Naive B cell (primary cell): ENCODE results near the gene HHEX. TPM values are rescaled to one million over a fixed set of nuclear protein-coding genes. Genes with fewer than 3 reads are reported as not detected.

Experiments used
- ATAC-seq, 2 donors: fragments of 150-1000 bp; cut with Tn5 transposase; 2 replicates each; pipeline ENCODE4 v1.10.0; 2021; ENCODE audit warnings: low read depth in 2 of 2, mild to moderate bottlenecking in 2 of 2, moderate library complexity in 2 of 2
- DNase-seq: peaks from one replicate; pipeline ENCODE4 v3.0.0; 2022
- H3K27ac Mint-ChIP-seq, 6 donors: one replicate each; pipeline ENCODE4 v1.8.0; 2020 to 2022; ENCODE audit warnings: mild to moderate bottlenecking in 6 of 6, mixed read lengths in 6 of 6, moderate library complexity in 5 of 6, inconsistent platforms in 2 of 6
- H3K27me3 Mint-ChIP-seq, 3 donors: one replicate each; pipeline ENCODE4 v1.8.0; 2021 to 2022; ENCODE audit warnings: mixed read lengths in 3 of 3, mild to moderate bottlenecking in 1 of 3
- H3K36me3 Mint-ChIP-seq, 2 donors: one replicate each; pipeline ENCODE4 v1.8.0; 2020 to 2022; ENCODE audit warnings: mixed read lengths in 2 of 2, inconsistent platforms in 1 of 2, mild to moderate bottlenecking in 1 of 2
- H3K4me1 Mint-ChIP-seq, 3 donors: one replicate each; pipeline ENCODE4 v1.8.0; 2020 to 2022; ENCODE audit warnings: mixed read lengths in 3 of 3, inconsistent platforms in 1 of 3, mild to moderate bottlenecking in 1 of 3, moderate library complexity in 1 of 3
- H3K4me3 Mint-ChIP-seq, 8 donors: one replicate each; pipeline ENCODE4 v1.8.0; 2020 to 2022; ENCODE audit warnings: mild to moderate bottlenecking in 8 of 8, mixed read lengths in 8 of 8, moderate library complexity in 8 of 8, inconsistent platforms in 2 of 8
- H3K9me3 Mint-ChIP-seq, 7 donors: one replicate each; pipeline ENCODE4 v1.8.0; 2020 to 2022; ENCODE audit warnings: mixed read lengths in 7 of 7, mild to moderate bottlenecking in 5 of 7, inconsistent platforms in 2 of 7, moderate library complexity in 1 of 7
- polyA plus RNA-seq, 6 donors: library from polyadenylated mRNA; unstranded; fragments of 300-500 nt; fragmentation: Illumina TruSeq; gene quantifications; one replicate each; pipeline ENCODE4 v1.2.3, GENCODE V29; 2021; ENCODE audit warnings: low read depth in 6 of 6

Gene HHEX
- polyA plus RNA-seq, 6 donors from 2014 or later: 140 to 208 (median 160) TPM

- peak overlapping the region; percentile 89 to 97 (median 93) for H3K4me3 Mint-ChIP-seq
- H3K4me1 Mint-ChIP-seq: peaks cover 32 to 42% (median 41%) of the 10 kb centered on the region in 3 donors
- H3K36me3 Mint-ChIP-seq: peaks cover 13 to 36% of the 10 kb centered on the region in 2 donors
- ATAC-seq (no peak), DNase-seq (no peak)
- peaks cover 0 to 17% (median 5%) of the 10 kb centered on the region in 7 donors for H3K9me3 Mint-ChIP-seq
- peak overlapping the region in 5 of 6 donors; percentile 18 to 94 (median 91) for H3K27ac Mint-ChIP-seq
- no peaks in the 10 kb centered on the region for H3K27me3 Mint-ChIP-seq
Observed at GRCh38 chr10:92688573-92688926, 1.2 kb upstream of the HHEX start.

DNA sequence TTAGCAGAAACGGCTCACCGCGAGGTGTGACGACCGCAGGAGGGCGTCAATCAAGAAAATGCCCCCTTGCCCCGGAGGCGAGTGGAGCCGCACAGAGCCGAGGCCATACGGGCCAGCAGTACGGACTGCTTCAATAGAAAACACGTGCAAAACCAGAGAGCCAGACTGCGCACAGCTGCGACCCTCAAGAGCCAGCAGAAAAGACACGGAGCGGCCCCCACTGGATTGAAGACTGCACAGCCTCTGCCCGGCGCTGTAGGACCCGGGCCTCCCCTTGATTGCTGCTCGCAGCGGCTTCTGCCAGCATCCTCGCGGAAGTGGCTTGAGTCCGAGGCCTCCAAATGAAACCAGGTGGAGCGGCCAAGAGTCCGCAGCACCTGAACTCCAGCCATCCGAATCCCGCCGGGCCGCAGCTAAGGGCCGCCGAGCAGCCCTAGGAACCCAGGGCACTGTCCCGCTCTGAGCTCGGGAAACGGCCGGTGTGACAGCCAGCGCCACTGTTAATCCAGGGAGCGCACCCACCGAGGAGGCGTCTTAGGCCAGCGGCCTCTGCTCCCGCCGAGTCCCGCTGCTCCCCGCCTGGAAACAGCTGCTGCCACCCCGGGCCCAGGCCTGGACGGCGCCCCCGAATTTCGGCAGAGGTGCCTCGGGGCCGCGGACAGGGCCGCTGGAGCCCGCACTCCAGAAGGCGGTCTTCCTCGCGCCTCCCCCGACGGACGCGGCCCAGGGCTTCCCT, 660 bp upstream of the HHEX start:
- H3K27ac Mint-ChIP-seq: peak overlapping the region; percentile 27 to 94 (median 90)
- peaks cover 33 to 45% (median 45%) of the 10 kb centered on the region in 3 donors for H3K4me1 Mint-ChIP-seq
- H3K4me3 Mint-ChIP-seq: peak overlapping the region; percentile 89 to 97 (median 93)
- DNase-seq (no peak), ATAC-seq (peak; percentile 5 to 8)
- no peaks in the 10 kb centered on the region for H3K27me3 Mint-ChIP-seq
- H3K9me3 Mint-ChIP-seq: peaks cover 0 to 17% (median 5%) of the 10 kb centered on the region in 7 donors
- H3K36me3 Mint-ChIP-seq: peaks cover 15 to 37% of the 10 kb centered on the region in 2 donors

DNA sequence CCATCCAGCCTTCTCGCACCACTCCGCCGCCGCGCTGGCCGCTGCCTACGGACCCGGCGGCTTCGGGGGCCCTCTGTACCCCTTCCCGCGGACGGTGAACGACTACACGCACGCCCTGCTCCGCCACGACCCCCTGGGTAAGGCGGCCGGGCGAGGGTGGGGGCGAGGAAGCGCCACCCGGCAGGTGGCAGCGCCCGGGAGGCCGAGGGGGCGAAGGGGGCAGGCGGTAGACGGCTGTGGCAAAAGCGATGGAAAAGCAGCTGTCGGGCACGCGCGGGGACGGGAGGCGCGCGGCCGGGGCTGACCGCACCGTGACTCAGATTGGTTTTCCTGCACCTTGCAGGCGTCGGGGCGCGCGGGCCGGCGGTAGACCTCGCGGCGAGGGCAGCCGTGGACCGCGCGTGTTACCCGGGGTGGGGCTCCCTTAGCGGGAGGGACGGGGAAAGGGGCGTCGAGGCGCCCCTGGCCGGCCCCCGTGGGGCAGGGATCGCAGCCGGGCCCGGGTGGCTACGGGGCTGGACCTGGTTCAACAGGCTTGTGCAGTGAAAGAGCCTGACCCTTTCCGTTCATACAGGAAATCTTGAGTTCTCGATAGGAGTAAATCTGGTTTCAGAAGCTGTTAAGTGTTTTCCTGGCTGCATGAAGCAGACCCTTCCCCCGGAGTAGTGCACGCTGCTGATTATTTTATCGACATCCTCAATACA, 608 bp downstream of the HHEX start:
- Mint-ChIP-seq H3K4me3 (peak overlapping the region; percentile 89 to 99 (median 98)), H3K27ac (peak overlapping the region; percentile 95 to 100 (median 99)), H3K27me3 (no peaks in the 10 kb centered on the region), H3K9me3 (peaks cover 0 to 9% (median 4%) of the 10 kb centered on the region in 7 donors), H3K4me1 (peaks cover 39 to 53% (median 50%) of the 10 kb centered on the region in 3 donors), H3K36me3 (peaks cover 20 to 32% of the 10 kb centered on the region in 2 donors)
- peak; percentile 69 for DNase-seq
- ATAC-seq: peak; percentile 18 to 20

DNA sequence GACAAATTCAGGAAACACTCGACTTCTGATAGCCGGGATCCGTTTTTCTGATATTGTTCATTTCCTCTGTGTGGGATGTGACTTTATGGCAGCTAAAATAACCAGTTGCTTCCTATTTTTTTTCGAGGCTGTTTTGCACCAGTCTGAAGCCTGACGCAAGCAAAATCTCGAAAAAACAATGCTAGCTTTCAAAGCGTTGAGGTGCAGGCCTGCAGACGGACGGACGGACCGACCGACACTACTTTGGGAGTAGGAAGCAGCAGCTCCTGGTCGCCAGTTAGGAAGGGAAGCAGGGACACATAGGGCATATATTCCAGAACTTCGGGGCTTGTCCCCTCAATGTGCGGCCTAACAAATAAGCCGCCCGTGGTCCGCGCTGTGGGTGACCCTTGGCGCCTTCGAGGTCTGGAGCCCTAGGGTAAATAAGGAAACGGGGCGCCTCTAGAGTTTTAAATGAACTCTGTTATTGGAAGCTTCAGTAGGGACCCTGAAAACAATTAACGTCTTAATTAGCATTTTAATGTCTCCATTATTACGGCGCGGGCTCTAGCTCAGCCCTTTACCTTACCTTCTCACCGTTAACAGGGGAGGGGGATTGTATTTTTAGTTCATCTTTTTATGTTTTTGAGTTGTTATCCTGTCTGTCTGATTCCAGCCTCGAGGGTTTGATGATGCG, 1.3 kb downstream of the HHEX start:
- ATAC-seq (peak in 1 of 2 donors; percentile 11), DNase-seq (peak; percentile 59)
- Mint-ChIP-seq H3K27me3 (no peaks in the 10 kb centered on the region), H3K9me3 (peaks cover 0 to 2% (median 0%) of the 10 kb centered on the region in 7 donors), H3K4me1 (peaks cover 34 to 54% (median 44%) of the 10 kb centered on the region in 3 donors), H3K27ac (peak overlapping the region; percentile 95 to 100 (median 99)), H3K4me3 (peak overlapping the region; percentile 89 to 99 (median 98)), H3K36me3 (peaks cover 20 to 26% of the 10 kb centered on the region in 2 donors)

GRCh38 chr10:92691591-92692079, 1.9 kb downstream of the HHEX start:
- H3K4me1 Mint-ChIP-seq: peaks cover 35 to 54% (median 46%) of the 10 kb centered on the region in 3 donors
- ATAC-seq (peak; percentile 53 to 55), DNase-seq (peak; percentile 86)
- H3K9me3 Mint-ChIP-seq: no peaks in the 10 kb centered on the region
- no peaks in the 10 kb centered on the region for H3K27me3 Mint-ChIP-seq
- H3K27ac Mint-ChIP-seq: peak overlapping the region; percentile 95 to 100 (median 99)
- H3K36me3 Mint-ChIP-seq: peaks cover 20 to 22% of the 10 kb centered on the region in 2 donors
- H3K4me3 Mint-ChIP-seq: peak overlapping the region; percentile 89 to 99 (median 98)

- ATAC-seq: no peak
- Mint-ChIP-seq H3K9me3 (no peaks in the 10 kb centered on the region), H3K27ac (peak overlapping the region; percentile 95 to 100 (median 99)), H3K36me3 (peaks cover 20 to 22% of the 10 kb centered on the region in 2 donors), H3K4me3 (peak overlapping the region; percentile 89 to 99 (median 98)), H3K27me3 (no peaks in the 10 kb centered on the region), H3K4me1 (peaks cover 39 to 58% (median 52%) of the 10 kb centered on the region in 3 donors)
- no peak for DNase-seq
Observed at GRCh38 chr10:92692080-92692671, 2.4 kb downstream of the HHEX start.

DNA sequence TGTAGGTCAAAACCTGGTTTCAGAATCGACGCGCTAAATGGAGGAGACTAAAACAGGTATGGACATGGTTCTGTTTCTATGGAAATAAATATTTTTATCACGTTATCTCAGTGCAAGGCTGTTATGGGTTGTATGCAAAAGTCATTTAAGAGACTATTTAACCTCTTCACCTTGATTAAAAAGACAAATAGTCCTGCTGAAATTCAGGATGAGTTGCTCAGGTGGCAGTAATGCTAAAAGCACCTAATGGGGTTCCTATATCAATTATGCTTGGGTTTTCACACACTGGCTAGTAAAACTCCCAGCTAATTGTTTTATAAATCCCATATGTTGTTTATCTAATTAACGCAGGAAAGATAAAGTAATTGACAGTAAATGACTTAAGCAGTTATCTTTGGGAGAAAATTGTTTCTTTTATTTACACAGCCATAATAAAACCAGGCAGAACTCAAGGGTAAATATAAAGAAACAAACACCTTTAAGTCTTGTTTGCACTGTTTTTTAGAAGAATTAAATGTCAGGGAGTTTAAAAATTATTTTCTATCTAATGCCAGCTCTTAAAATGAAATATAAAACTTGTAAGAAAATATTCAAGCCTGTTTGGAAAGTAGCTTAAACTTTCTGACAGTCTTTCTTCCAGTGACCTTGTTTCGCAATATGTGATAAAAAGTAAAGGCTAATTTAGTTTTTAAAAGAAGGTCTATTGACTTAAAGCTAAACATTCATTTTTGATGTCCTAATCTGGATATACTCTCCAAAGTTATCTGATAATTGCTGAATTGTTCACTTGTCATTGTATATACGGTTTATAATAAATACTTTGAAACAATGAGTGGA, 3.2 kb downstream of the HHEX start:
- no peaks in the 10 kb centered on the region for H3K27me3 Mint-ChIP-seq
- DNase-seq (no peak), ATAC-seq (no peak)
- peaks cover 47 to 58% (median 54%) of the 10 kb centered on the region in 3 donors for H3K4me1 Mint-ChIP-seq
- no peaks in the 10 kb centered on the region for H3K9me3 Mint-ChIP-seq
- H3K36me3 Mint-ChIP-seq: peaks cover 20 to 22% of the 10 kb centered on the region in 2 donors
- H3K4me3 Mint-ChIP-seq: peak overlapping the region; percentile 89 to 99 (median 98)
- peak overlapping the region; percentile 88 to 100 (median 99) for H3K27ac Mint-ChIP-seq

- Mint-ChIP-seq H3K36me3 (peaks cover 20 to 22% of the 10 kb centered on the region in 2 donors), H3K4me1 (peaks cover 51 to 58% (median 56%) of the 10 kb centered on the region in 3 donors), H3K9me3 (no peaks in the 10 kb centered on the region), H3K27me3 (no peaks in the 10 kb centered on the region), H3K4me3 (peak overlapping the region in 5 of 8 donors; percentile 97 to 99 (median 98)), H3K27ac (peak overlapping the region in 1 of 6 donors; percentile 99)
- DNase-seq (no peak), ATAC-seq (no peak)
Observed at GRCh38 chr10:92693534-92693893, 3.8 kb downstream of the HHEX start.

GRCh38 chr10:92695679-92696605, 6.2 kb downstream of the HHEX start:
- Mint-ChIP-seq H3K4me3 (peak overlapping the region in 4 of 8 donors; percentile 32 to 63 (median 45)), H3K4me1 (peaks cover 56 to 70% (median 69%) of the 10 kb centered on the region in 3 donors), H3K36me3 (peaks cover 20 to 22% of the 10 kb centered on the region in 2 donors), H3K27ac (peak overlapping the region in 4 of 6 donors; percentile 24 to 83 (median 79)), H3K9me3 (no peaks in the 10 kb centered on the region), H3K27me3 (no peaks in the 10 kb centered on the region)
- no peak for DNase-seq
- ATAC-seq: no peak

GRCh38 chr10:92696606-92697383, 7.0 kb downstream of the HHEX start:
- no peak for DNase-seq
- Mint-ChIP-seq H3K36me3 (peaks cover 16 to 17% of the 10 kb centered on the region in 2 donors), H3K4me1 (peaks cover 57 to 75% (median 72%) of the 10 kb centered on the region in 3 donors), H3K27me3 (no peaks in the 10 kb centered on the region), H3K9me3 (no peaks in the 10 kb centered on the region), H3K27ac (peak overlapping the region; percentile 28 to 95 (median 84)), H3K4me3 (peak overlapping the region in 5 of 8 donors; percentile 32 to 80 (median 50))
- ATAC-seq: no peak
